H1 (cell line): ENCODE data around the gene GSX1. TPM values are rescaled to one million over a fixed set of nuclear protein-coding genes. Genes with fewer than 3 reads are reported as not detected.

Experiments used
- CTCF ChIA-PET: fragments of 300-600 bp; sonication (Branson Sonifier 250); formaldehyde crosslinking; loops from one replicate; lab custom pipeline; 2021; ENCODE audit not compliant: partially characterized antibody; lab: Charles Lee
- POLR2A ChIA-PET: fragments of 300-600 bp; sonication (Branson Sonifier 250); formaldehyde crosslinking; loops from one replicate; lab custom pipeline; 2021; ENCODE audit warnings: inconsistent platforms; ENCODE audit not compliant: partially characterized antibody; lab: Charles Lee
- DNase-seq, 2 experiments: peaks; one replicate each; pipeline versions ENCODE4 v3.0.0 to v3.0.0-alpha.2; 2010 to 2022; ENCODE audit warnings: low spot score in 2 of 2, low read depth in 1 of 2, mixed read lengths in 1 of 2
- FAIRE-seq: peaks from 2 replicates; lab custom pipeline; 2011; peaks lifted over from hg19 to GRCh38; lab: Jason Lieb, UNC
- H2AFZ ChIP-seq: 2 replicates; pipeline ENCODE4 v1.8.1; 2012; ENCODE audit warnings: low read length, inconsistent platforms
- H2AK5ac ChIP-seq: 2 replicates; pipeline ENCODE4 v1.6.1; 2013; ENCODE audit warnings: low read depth, low read length
- H2BK120ac ChIP-seq: replicated peaks from 2 replicates; pipeline ENCODE3; 2013; ENCODE audit warnings: low read depth, low read length, inconsistent platforms
- H2BK12ac ChIP-seq: 2 replicates; pipeline ENCODE4 v1.6.1; 2013; ENCODE audit warnings: low read depth, low read length
- H2BK15ac ChIP-seq: 2 replicates; pipeline ENCODE4 v1.6.1; 2013; ENCODE audit warnings: low read length
- H2BK20ac ChIP-seq: 2 replicates; pipeline ENCODE4 v1.6.1; 2013; ENCODE audit warnings: low read length
- H2BK5ac ChIP-seq: 2 replicates; pipeline ENCODE4 v1.6.1; 2013; ENCODE audit warnings: low read depth, low read length
- H3K14ac ChIP-seq: 2 replicates; pipeline ENCODE4 v1.6.1; 2013; ENCODE audit warnings: inconsistent platforms; ENCODE audit not compliant: insufficient read length
- H3K18ac ChIP-seq: 2 replicates; pipeline ENCODE4 v1.6.1; 2013; ENCODE audit warnings: low read length; ENCODE audit errors: extremely low read depth
- H3K23ac ChIP-seq: 2 replicates; pipeline ENCODE4 v1.6.1; 2013; ENCODE audit warnings: inconsistent platforms; ENCODE audit not compliant: insufficient read length
- H3K23me2 ChIP-seq: 2 replicates; pipeline ENCODE4 v1.6.1; 2013; ENCODE audit warnings: low read depth, low read length
- H3K27ac ChIP-seq: 2 replicates; pipeline ENCODE4 v1.6.1; 2011; ENCODE audit warnings: low read depth, low read length, inconsistent platforms
- H3K27me3 ChIP-seq, 4 experiments: replicated peaks in 1 of 4; 1 replicate in 1 of 4; 2 replicates in 3 of 4; pipeline versions ENCODE4 v1.6.1 to v1.8.1; 2011 to 2013; ENCODE audit warnings: low read length in 3 of 4, mild to moderate bottlenecking in 3 of 4, inconsistent platforms in 2 of 4, mixed read lengths in 2 of 4, moderate library complexity in 1 of 4; ENCODE audit not compliant: control insufficient read depth in 3 of 4, insufficient read depth in 3 of 4; ENCODE audit errors: extremely low read depth in 1 of 4
- H3K36me3 ChIP-seq, 4 experiments: 2 replicates each; pipeline versions ENCODE4 v1.6.1 to v1.8.1; 2011 to 2013; ENCODE audit warnings: mild to moderate bottlenecking in 4 of 4, low read length in 3 of 4, moderate library complexity in 2 of 4, control low read depth in 1 of 4, inconsistent platforms in 1 of 4; ENCODE audit not compliant: insufficient read depth in 4 of 4, control insufficient read depth in 2 of 4
- H3K4ac ChIP-seq: replicated peaks from 2 replicates; pipeline ENCODE3; 2013; ENCODE audit warnings: low read length, low read depth, mixed read lengths, inconsistent platforms; ENCODE audit not compliant: insufficient read length
- H3K4me1 ChIP-seq, 4 experiments: replicated peaks in 1 of 4; 1 replicate in 1 of 4; 2 replicates in 3 of 4; pipeline versions ENCODE4 v1.6.1 to v1.8.1; 2011 to 2013; ENCODE audit warnings: low read length in 3 of 4, inconsistent platforms in 2 of 4, mixed read lengths in 1 of 4; ENCODE audit not compliant: insufficient read depth in 4 of 4, control insufficient read depth in 3 of 4
- H3K4me2 ChIP-seq, 2 experiments: 2 replicates each; pipeline versions ENCODE4 v1.6.1 to v1.8.1; 2011 to 2013; ENCODE audit warnings: low read depth in 2 of 2, low read length in 2 of 2, control low read depth in 1 of 2, inconsistent platforms in 1 of 2, mild to moderate bottlenecking in 1 of 2; ENCODE audit not compliant: insufficient read depth in 1 of 2
- H3K4me3 ChIP-seq, 4 experiments: fragments of 200-600, 300-600 bp in 1 of 4; sonication (generic), shearing (Covaris generic), sonication (Bioruptor Twin) in 1 of 4; 2 replicates each; pipeline versions ENCODE4 v1.5.1 to v1.8.1; 2011 to 2016; ENCODE audit warnings: low read length in 4 of 4, low read depth in 3 of 4, control low read depth in 2 of 4, inconsistent platforms in 2 of 4, mild to moderate bottlenecking in 2 of 4, mixed read lengths in 1 of 4, moderate library complexity in 1 of 4; ENCODE audit not compliant: insufficient read depth in 2 of 4; ENCODE audit errors: extremely low read depth in 1 of 4
- H3K56ac ChIP-seq: replicated peaks from 2 replicates; pipeline ENCODE3; 2013; ENCODE audit warnings: low read depth, mild to moderate bottlenecking, mixed read lengths, low read length, inconsistent platforms; ENCODE audit not compliant: insufficient read length
- H3K79me1 ChIP-seq: 2 replicates; pipeline ENCODE4 v1.6.1; 2013; ENCODE audit warnings: low read depth, low read length, control low read depth
- H3K79me2 ChIP-seq, 2 experiments: 2 replicates each; pipeline versions ENCODE4 v1.6.1 to v1.8.1; 2012 to 2013; ENCODE audit warnings: low read length in 2 of 2, mild to moderate bottlenecking in 2 of 2, inconsistent platforms in 1 of 2; ENCODE audit not compliant: insufficient read depth in 2 of 2, control insufficient read depth in 1 of 2
- H3K9ac ChIP-seq, 4 experiments: replicated peaks in 1 of 4; 1 replicate in 1 of 4; 2 replicates in 3 of 4; pipeline versions ENCODE4 v1.6.1 to v1.8.1; 2011 to 2013; ENCODE audit warnings: low read depth in 3 of 4, low read length in 3 of 4, control low read depth in 2 of 4, mild to moderate bottlenecking in 2 of 4, moderate library complexity in 2 of 4, inconsistent platforms in 1 of 4; ENCODE audit errors: extremely low read depth in 1 of 4
- H3K9me3 ChIP-seq, 2 experiments: 2 replicates each; pipeline versions ENCODE4 v1.6.1 to v1.8.1; 2012 to 2013; ENCODE audit warnings: mild to moderate bottlenecking in 2 of 2, moderate library complexity in 2 of 2, control low read depth in 1 of 2, inconsistent platforms in 1 of 2, low read depth in 1 of 2, low read length in 1 of 2, mixed read lengths in 1 of 2; ENCODE audit not compliant: insufficient read depth in 2 of 2
- H4K20me1 ChIP-seq, 2 experiments: replicated peaks in 1 of 2; 2 replicates each; pipeline versions ENCODE3 to v1.8.1; 2011 to 2013; ENCODE audit warnings: inconsistent platforms in 2 of 2, low read length in 2 of 2, mild to moderate bottlenecking in 1 of 2; ENCODE audit not compliant: insufficient read depth in 2 of 2, control insufficient read depth in 1 of 2
- H4K5ac ChIP-seq: 2 replicates; pipeline ENCODE4 v1.6.1; 2013; ENCODE audit warnings: low read length, low read depth, mixed read lengths, inconsistent platforms; ENCODE audit not compliant: insufficient read length
- H4K8ac ChIP-seq: 2 replicates; pipeline ENCODE4 v1.8.0; 2013; ENCODE audit warnings: mild to moderate bottlenecking, moderate library complexity, low read length, inconsistent platforms; ENCODE audit not compliant: insufficient read depth; ENCODE audit errors: extremely low read depth
- H4K91ac ChIP-seq: replicated peaks from 2 replicates; pipeline ENCODE3; 2013; ENCODE audit warnings: low read length, mixed read lengths, inconsistent platforms; ENCODE audit not compliant: insufficient read length
- ATF3 ChIP-seq: IDR thresholded peaks from 2 replicates; pipeline ENCODE4 v1.6.1; 2011; ENCODE audit warnings: low read depth, mild to moderate bottlenecking, low read length; ENCODE audit not compliant: insufficient read depth
- CEBPB ChIP-seq: IDR thresholded peaks from 2 replicates; pipeline ENCODE4 v1.6.1; 2012; ENCODE audit warnings: low read depth, low read length
- CTCF ChIP-seq, 3 experiments: IDR thresholded peaks; 1 replicate in 2 of 3; 2 replicates in 1 of 3; pipeline versions ENCODE4 v1.5.1 to v1.6.1; 2011; ENCODE audit warnings: low read length in 3 of 3, mild to moderate bottlenecking in 3 of 3, inconsistent platforms in 2 of 3, low read depth in 1 of 3, moderate library complexity in 1 of 3; ENCODE audit not compliant: insufficient read depth in 1 of 3; ENCODE audit errors: control extremely low read depth in 1 of 3
- EP300 ChIP-seq, 2 experiments: IDR thresholded peaks; 1 replicate in 1 of 2; 2 replicates in 1 of 2; pipeline ENCODE4 v1.6.1; 2011 to 2012; ENCODE audit warnings: low read depth in 2 of 2, low read length in 2 of 2, mild to moderate bottlenecking in 2 of 2, borderline replicate concordance in 1 of 2, inconsistent platforms in 1 of 2, moderate library complexity in 1 of 2
- KDM4A ChIP-seq: IDR thresholded peaks from one replicate; pipeline ENCODE4 v1.7.1; 2012; ENCODE audit warnings: low read depth, mild to moderate bottlenecking, moderate library complexity, low read length, inconsistent platforms; ENCODE audit not compliant: severe bottlenecking
- POLR2A ChIP-seq, 2 experiments: IDR thresholded peaks; 1 replicate in 1 of 2; 2 replicates in 1 of 2; pipeline ENCODE4 v1.6.1; 2011; ENCODE audit warnings: low read depth in 2 of 2, low read length in 2 of 2, mild to moderate bottlenecking in 2 of 2; ENCODE audit errors: control extremely low read depth in 1 of 2
- RAD21 ChIP-seq, 2 experiments: IDR thresholded peaks in 1 of 2; conservative IDR thresholded peaks in 1 of 2; 2 replicates each; pipeline ENCODE4 v1.6.1; 2011; ENCODE audit warnings: low read depth in 2 of 2, low read length in 2 of 2, improper control_type of control experiment in 1 of 2, inconsistent platforms in 1 of 2, mild to moderate bottlenecking in 1 of 2, moderate library complexity in 1 of 2
- SIRT6 ChIP-seq: IDR thresholded peaks from one replicate; pipeline ENCODE4 v1.7.1; 2012; ENCODE audit warnings: low read length, inconsistent platforms
- TBP ChIP-seq: IDR thresholded peaks from 2 replicates; pipeline ENCODE4 v1.6.1; 2011; ENCODE audit warnings: low read depth, low read length, improper control_type of control experiment
- WGBS, 2 experiments: shearing (Covaris generic) in 1 of 2; methylation state at CpG; one replicate each; pipeline versions ENCODE4 v1.1.6 to v1.1.7; 2013 to 2015; ENCODE audit warnings: low lambda C conversion rate in 2 of 2, mixed read lengths in 2 of 2, inconsistent platforms in 1 of 2, low coverage in 1 of 2, missing lambda C conversion rate in 1 of 2; ENCODE audit not compliant: insufficient replicate concordance in 2 of 2, insufficient coverage in 1 of 2, insufficient read length in 1 of 2; ENCODE audit errors: extremely low coverage in 1 of 2, missing lambda C conversion rate in 1 of 2; 5-methylcytosine and 5-hydroxymethylcytosine counted together
- polyA plus RNA-seq, 7 experiments: library from polyadenylated mRNA; depleted of rRNA in 3 of 7; stranded (reverse) in 5 of 7; unstranded in 2 of 7; fragments of >200 nt in 5 of 7; fragments of 200-250 nt in 2 of 7; gene quantifications; 1 replicate in 5 of 7; 2 replicates in 1 of 7; 4 replicates in 1 of 7; pipeline versions ENCODE4 v1.2.1 to v1.2.3, GENCODE V29; 2011 to 2013; ENCODE audit warnings: missing spikeins in 2 of 7, mixed read lengths in 2 of 7
- total RNA-seq: library from RNA; stranded (reverse); fragmentation: NEBNext Ultra II Directional; extraction: Animal tissue kit (Norgen Biotek cat#: 25700); gene quantifications from 2 replicates; pipeline ENCODE4 v1.2.1, GENCODE V29; 2021

The GSX1 gene
- total and polyA plus RNA-seq, 2 of the 8 experiments (the other 6 are each of a cell fraction or from before 2014, with no cell fraction given), result not detected

- H4K8ac ChIP-seq, result no peak overlapping the region
- H3K79me2 ChIP-seq, result no peaks in the 10 kb centered on the region
- no peak overlapping the region for H3K9ac ChIP-seq
- 81% methylated on average over 8 of the region's 8 CpGs; no CpG with 5 or more reads in 1 of the 2 experiments for WGBS, 2 experiments
- no peak overlapping the region for H2BK12ac ChIP-seq
- H3K23ac ChIP-seq, result no peak overlapping the region
- H3K23me2 ChIP-seq, result no peaks in the 10 kb centered on the region
- H2AFZ ChIP-seq, result no peak overlapping the region
- no peaks in the 10 kb centered on the region for H4K20me1 ChIP-seq
- H3K36me3 ChIP-seq, result no peaks in the 10 kb centered on the region
- H3K4me3 ChIP-seq, result no peak overlapping the region
- H3K18ac ChIP-seq, result no peak overlapping the region
- H3K4me1 ChIP-seq, result no peaks in the 10 kb centered on the region; a peak in 2 of 7 replicates
- no peak overlapping the region for H3K56ac ChIP-seq
- no peak overlapping the region for H2BK15ac ChIP-seq
- no peak for FAIRE-seq
- no peak overlapping the region for H3K14ac ChIP-seq
- no peak overlapping the region for H3K27ac ChIP-seq
- H2BK120ac ChIP-seq, result no peak overlapping the region
- H3K4ac ChIP-seq, result no peak overlapping the region
- H3K4me2 ChIP-seq, result no peak overlapping the region
- no peaks in the 10 kb centered on the region for H3K9me3 ChIP-seq
- no peak overlapping the region for H2AK5ac ChIP-seq
- no peak overlapping the region for H2BK5ac ChIP-seq
- H3K79me1 ChIP-seq, result no peaks in the 10 kb centered on the region
- no peak overlapping the region for H2BK20ac ChIP-seq
- no peak for DNase-seq
- no peak overlapping the region for H4K5ac ChIP-seq
- H4K91ac ChIP-seq, result no peak overlapping the region
- CTCF ChIA-PET, result interaction anchor here (1.0 to 13.5 kb wide), 8 partner anchors 12 to 243 kb away, joined by 3 to 241 read pairs (median 4); no protein-coding TSS in a partner anchor
- POLR2A ChIA-PET, result interaction anchor here (1.0 kb wide), 1 partner anchor 213 kb away, joined by 3 read pairs; no protein-coding TSS in a partner anchor
- H3K27me3 ChIP-seq, result peaks cover 0 to 11% (median 5%) of the 10 kb centered on the region in 4 experiments; a peak in 3 of 7 replicates
- no peak for TF ChIP-seq POLR2A (IDR thresholded peaks at IDR 0.05; ENCODE audit: control extremely low read depth in 1 of 2, low read depth in 2 of 2, low read length in 2 of 2)
- TF ChIP-seq KDM4A, result no peak
- TF ChIP-seq RAD21 (IDR thresholded peaks at IDR 0.05 in 1 of 2, conservative IDR thresholded peaks at IDR 0.05 in 1 of 2; ENCODE audit: low read depth in 2 of 2, low read length in 2 of 2), result no peak
- TF ChIP-seq ATF3, result no peak
- no peak for TF ChIP-seq SIRT6
- TF ChIP-seq CTCF (IDR thresholded peaks at IDR 0.05; ENCODE audit: control extremely low read depth in 1 of 3, insufficient read depth in 1 of 3, low read depth in 1 of 3, low read length in 3 of 3), result no peak
- no peak for TF ChIP-seq TBP
- no peak for TF ChIP-seq CEBPB
- TF ChIP-seq EP300 (IDR thresholded peaks at IDR 0.05; ENCODE audit: borderline replicate concordance in 1 of 2, low read depth in 2 of 2, low read length in 2 of 2), result no peak
Observed at GRCh38 chr13:27774169-27774568, 18.1 kb upstream of the GSX1 start.
